GM10266 (cell line): ENCODE results near the gene USP17L28.
"Not testable (repeated sequence)": the region's sequence is repeated elsewhere in the genome, so short reads cannot be mapped to it uniquely, and the experiment has no call there.

Source experiments
- DNase-seq: peaks from one replicate; pipeline ENCODE4 v3.0.0; 2012; ENCODE audit errors: extremely low spot score
- CTCF ChIP-seq: IDR thresholded peaks from 2 replicates; pipeline ENCODE4 v1.5.1; 2012; ENCODE audit warnings: mild to moderate bottlenecking, low read depth; ENCODE audit not compliant: control insufficient read depth, insufficient read depth; ENCODE audit errors: missing control alignments

The USP17L28 gene

GRCh38 chr4:9348593-9348992, at the start of gene USP17L28:
Gene USP17L28 (plus strand): TSS chr4:9348893. CDS start chr4:9348893, 0 bp downstream.
- not testable (repeated sequence) for DNase-seq

GRCh38 chr4:9324191-9324590, 24.5 kb upstream of the USP17L28 start:
- not testable (repeated sequence) for DNase-seq

- DNase-seq: not testable (repeated sequence)
Measured at GRCh38 chr4:9324865-9325264, 23.8 kb upstream of the USP17L28 start, which contains the start of gene USP17L24. Gene USP17L24 (plus strand): TSS chr4:9325165. CDS start chr4:9325165, 0 bp downstream.

- not testable (repeated sequence) for DNase-seq
Measured at GRCh38 chr4:9329611-9330010, 19.1 kb upstream of the USP17L28 start, which contains the start of gene USP17L25. Gene USP17L25 (plus strand): TSS chr4:9329911. CDS start chr4:9329911, 0 bp downstream.

- DNase-seq: not testable (repeated sequence)
Measured at GRCh38 chr4:9334358-9334757, 14.3 kb upstream of the USP17L28 start, which contains the start of gene USP17L26. Gene USP17L26 (plus strand): TSS chr4:9334658. CDS start chr4:9334658, 0 bp downstream.

GRCh38 chr4:9339103-9339502, 9.6 kb upstream of the USP17L28 start, which contains the start of gene USP17L5:
Gene USP17L5 (plus strand): TSS chr4:9339403. CDS start chr4:9339403, 0 bp downstream.
- DNase-seq: not testable (repeated sequence)

- not testable (repeated sequence) for DNase-seq
Measured at GRCh38 chr4:9343848-9344247, 4.8 kb upstream of the USP17L28 start, which contains the start of gene USP17L27. Gene USP17L27 (plus strand): TSS chr4:9344148. CDS start chr4:9344148, 0 bp downstream.

GRCh38 chr4:9350866-9351265, 2.2 kb downstream of the USP17L28 start:
- DNase-seq: not testable (repeated sequence)

- not testable (repeated sequence) for DNase-seq
Measured at GRCh38 chr4:9353338-9353737, 4.6 kb downstream of the USP17L28 start, which contains the start of gene USP17L29. Gene USP17L29 (plus strand): TSS chr4:9353638. CDS start chr4:9353638, 0 bp downstream.

- not testable (repeated sequence) for DNase-seq
Measured at GRCh38 chr4:9362829-9363228, 14.1 kb downstream of the USP17L28 start, which contains the start of gene USP17L30. Gene USP17L30 (plus strand): TSS chr4:9363129. CDS start chr4:9363129, 0 bp downstream.

- not testable (repeated sequence) for DNase-seq
Measured at GRCh38 chr4:9379881-9380280, 31.2 kb downstream of the USP17L28 start.

GRCh38 chr4:9381012-9381534, 32.4 kb downstream of the USP17L28 start:
- peak; percentile 39 for TF ChIP-seq CTCF
- not testable (repeated sequence) for DNase-seq

GRCh38 chr4:9384126-9384525, 35.4 kb downstream of the USP17L28 start:
- no peak for DNase-seq
- no peak for TF ChIP-seq CTCF

- not testable (repeated sequence) for DNase-seq
Measured at GRCh38 chr4:9389001-9389400, 40.3 kb downstream of the USP17L28 start.
